ENCODE data around the gene MBD3L2B.

MBD3L2B gene

GRCh38 chr19:7018828-7019227 is 2.4 kb downstream of the MBD3L2B start:
- no peaks in the 10 kb centered on the region for H3K79me2 ChIP-seq (ENCODE audit: control insufficient read depth, low read length)
- no peak overlapping the region for H3K4me3 ChIP-seq (ENCODE audit: low read length)
- H3K4me2 ChIP-seq (ENCODE audit: low read length), result no peak overlapping the region
- no peaks in the 10 kb centered on the region for H3K4me1 ChIP-seq (ENCODE audit: control insufficient read depth, low read length)
- H3K9me2 ChIP-seq (replicated peaks; ENCODE audit: control insufficient read depth, low read length), result no peaks in the 10 kb centered on the region
- H3F3A ChIP-seq (ENCODE audit: control insufficient read depth, insufficient read depth), result no peaks in the 10 kb centered on the region
- no peaks in the 10 kb centered on the region for H4K20me1 ChIP-seq (ENCODE audit: control insufficient read depth, insufficient read depth, low read depth, low read length)
- TF ChIP-seq CTCF (IDR thresholded peaks at IDR 0.05; ENCODE audit: low read depth, low read length, poor library complexity, severe bottlenecking) (no peak), EZH2phosphoT487 (IDR thresholded peaks at IDR 0.05; ENCODE audit: borderline replicate concordance, low read length) (no peak)
- H3K36me3 ChIP-seq (ENCODE audit: control insufficient read depth, low read length), result no peaks in the 10 kb centered on the region
- no peaks in the 10 kb centered on the region for H3K27me3 ChIP-seq (ENCODE audit: control insufficient read depth, low read length)
- no peaks in the 10 kb centered on the region for H3K9me3 ChIP-seq (ENCODE audit: control insufficient read depth, insufficient read depth, low read length)
- no peak overlapping the region for H3K27ac ChIP-seq (ENCODE audit: low read depth, low read length)

DNA sequence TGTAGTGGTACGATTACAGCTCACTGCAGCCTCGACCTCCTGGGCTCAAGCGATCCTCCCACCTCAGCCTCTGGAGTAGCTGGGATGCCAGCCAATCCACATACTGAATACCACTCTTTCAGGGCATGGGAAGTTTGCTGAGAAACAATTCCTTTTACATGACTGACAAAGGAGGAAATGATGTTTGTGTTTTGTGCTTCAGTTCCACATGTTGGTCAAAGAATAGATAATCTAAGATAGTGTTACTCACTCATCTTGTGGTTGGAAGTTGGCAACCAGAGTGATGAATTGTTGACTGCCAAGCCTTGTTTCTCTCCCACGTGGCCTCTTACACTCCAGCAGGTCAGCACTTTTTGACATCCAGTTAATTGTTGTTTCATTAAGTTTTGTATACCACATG is 7.6 kb downstream of the MBD3L2B start:
- no peak overlapping the region for H3K4me3 ChIP-seq (ENCODE audit: low read length)
- H3F3A ChIP-seq (ENCODE audit: control insufficient read depth, insufficient read depth), result no peaks in the 10 kb centered on the region
- no peaks in the 10 kb centered on the region for H3K9me3 ChIP-seq (ENCODE audit: control insufficient read depth, insufficient read depth, low read length)
- H4K20me1 ChIP-seq (ENCODE audit: control insufficient read depth, insufficient read depth, low read depth, low read length), result no peaks in the 10 kb centered on the region
- no peaks in the 10 kb centered on the region for H3K4me1 ChIP-seq (ENCODE audit: control insufficient read depth, low read length)
- H3K27me3 ChIP-seq (ENCODE audit: control insufficient read depth, low read length), result no peaks in the 10 kb centered on the region
- TF ChIP-seq CTCF (IDR thresholded peaks at IDR 0.05; ENCODE audit: low read depth, low read length, poor library complexity, severe bottlenecking), result no peak
- TF ChIP-seq EZH2phosphoT487 (IDR thresholded peaks at IDR 0.05; ENCODE audit: borderline replicate concordance, low read length), result no peak
- no peak overlapping the region for H3K27ac ChIP-seq (ENCODE audit: low read depth, low read length)
- H3K9me2 ChIP-seq (replicated peaks; ENCODE audit: control insufficient read depth, low read length), result no peaks in the 10 kb centered on the region
- H3K4me2 ChIP-seq (ENCODE audit: low read length), result no peak overlapping the region
- H3K36me3 ChIP-seq (ENCODE audit: control insufficient read depth, low read length), result no peaks in the 10 kb centered on the region
- no peaks in the 10 kb centered on the region for H3K79me2 ChIP-seq (ENCODE audit: control insufficient read depth, low read length)

- H3K9me3 ChIP-seq (ENCODE audit: control insufficient read depth, insufficient read depth, low read length), result no peaks in the 10 kb centered on the region
- no peak overlapping the region for H3K4me2 ChIP-seq (ENCODE audit: low read length)
These were observed 10.3 kb downstream of the MBD3L2B start for GRCh38 chr19:7010722-7011593.

More at GRCh38 chr19:7010722-7011593, 10.3 kb downstream of the MBD3L2B start:
- Histone ChIP-seq H4K20me1 (ENCODE audit: control insufficient read depth, insufficient read depth, low read depth, low read length) (no peaks in the 10 kb centered on the region), H3K36me3 (ENCODE audit: control insufficient read depth, low read length) (no peaks in the 10 kb centered on the region), H3K4me3 (ENCODE audit: low read length) (no peak overlapping the region), H3F3A (ENCODE audit: control insufficient read depth, insufficient read depth) (no peaks in the 10 kb centered on the region), H3K79me2 (ENCODE audit: control insufficient read depth, low read length) (no peaks in the 10 kb centered on the region), H3K9me2 (replicated peaks; ENCODE audit: control insufficient read depth, low read length) (no peaks in the 10 kb centered on the region), H3K27me3 (ENCODE audit: control insufficient read depth, low read length) (no peaks in the 10 kb centered on the region), H3K27ac (ENCODE audit: low read depth, low read length) (no peak overlapping the region), H3K4me1 (ENCODE audit: control insufficient read depth, low read length) (no peaks in the 10 kb centered on the region)
- no peak for TF ChIP-seq EZH2phosphoT487 (IDR thresholded peaks at IDR 0.05; ENCODE audit: borderline replicate concordance, low read length)
- no peak for TF ChIP-seq CTCF (IDR thresholded peaks at IDR 0.05; ENCODE audit: low read depth, low read length, poor library complexity, severe bottlenecking)
